Hematopoietic multipotent progenitor cell (in vitro differentiated cells): ENCODE measurements around the gene PSD2. TPM values are rescaled to one million over a fixed set of nuclear protein-coding genes. Genes with fewer than 3 reads are reported as not detected.

Experiments
- small RNA-seq: library from RNA; depleted of rRNA; stranded (forward); fragments of <200 nt; gene quantifications from one replicate; pipeline ENCODE3, GENCODE V24; 2012
- total RNA-seq: library from RNA; depleted of rRNA; stranded (reverse); fragments of >200 nt; gene quantifications from one replicate; pipeline ENCODE4 v1.2.3, GENCODE V29; 2012

Gene PSD2
- total RNA-seq, 1 donor = 0.27 TPM

Small RNA genes within 50 kb of the gene (small RNA-seq; reads per million reads assigned to genes)
- not detected for gene AC008667.4

Other genes starting within 250 kb of the PSD2 start
- gene UBE2D2, start 234.5 kb upstream of the PSD2 start, total RNA-seq = 36.6 TPM
- 317 TPM for gene CXXC5, start 147.5 kb upstream of the PSD2 start, total RNA-seq
- under 0.01 TPM for gene NRG2, start 247.5 kb downstream of the PSD2 start, total RNA-seq